DND-41 (cell line): Measurements from ENCODE around the gene BCS1L.
A peak's percentile ranks its signal among the peaks of the same experiment; 100 is the strongest.

ENCODE experiments used
- ATAC-seq: fragments of 200-7000 bp; cut with Tn5 transposase; 3 replicates; pipeline ENCODE4 v1.9.1; 2021; ENCODE audit warnings: low read depth; ENCODE audit not compliant: insufficient read depth
- DNase-seq: peaks from one replicate; pipeline ENCODE4 v3.0.0-alpha.2; 2020
- H2AFZ ChIP-seq: 2 replicates; pipeline ENCODE4 v1.6.0; 2012; ENCODE audit warnings: low read depth, low read length
- H3K27ac ChIP-seq: 2 replicates; pipeline ENCODE4 v1.5.1; 2012; ENCODE audit warnings: low read length, inconsistent platforms
- H3K27me3 ChIP-seq: fragments of 200-600 bp; sonication (generic); 2 replicates; pipeline ENCODE4 v1.6.0; 2012; ENCODE audit warnings: low read length, mild to moderate bottlenecking, inconsistent platforms; ENCODE audit not compliant: insufficient read depth, poor library complexity
- H3K36me3 ChIP-seq: 2 replicates; pipeline ENCODE4 v1.5.1; 2012; ENCODE audit warnings: low read length, inconsistent platforms; ENCODE audit not compliant: insufficient read depth
- H3K4me1 ChIP-seq: 2 replicates; pipeline ENCODE4 v1.5.1; 2012; ENCODE audit warnings: mild to moderate bottlenecking, low read length; ENCODE audit not compliant: insufficient read depth
- H3K4me2 ChIP-seq: 2 replicates; pipeline ENCODE4 v1.6.0; 2012; ENCODE audit warnings: mild to moderate bottlenecking, moderate library complexity, low read length, inconsistent platforms; ENCODE audit not compliant: insufficient read depth
- H3K4me3 ChIP-seq, 2 experiments: fragments of 200-600 bp in 1 of 2; shearing (Covaris generic) in 1 of 2; 2 replicates each; pipeline ENCODE4 v1.5.1; 2012 to 2016; ENCODE audit warnings: inconsistent platforms in 2 of 2, low read length in 2 of 2, mild to moderate bottlenecking in 2 of 2, low read depth in 1 of 2, moderate library complexity in 1 of 2
- H3K79me2 ChIP-seq: 2 replicates; pipeline ENCODE4 v1.6.0; 2012; ENCODE audit warnings: low read length, inconsistent platforms; ENCODE audit not compliant: insufficient read depth
- H3K9ac ChIP-seq: 2 replicates; pipeline ENCODE4 v1.6.0; 2012; ENCODE audit warnings: low read depth, mild to moderate bottlenecking, inconsistent platforms, low read length, moderate library complexity
- H3K9me3 ChIP-seq: 2 replicates; pipeline ENCODE4 v1.5.1; 2012; ENCODE audit warnings: low read length, moderate library complexity, mild to moderate bottlenecking, inconsistent platforms; ENCODE audit not compliant: insufficient read depth, severe bottlenecking
- H4K20me1 ChIP-seq: 2 replicates; pipeline ENCODE4 v1.6.0; 2012; ENCODE audit warnings: low read length; ENCODE audit not compliant: insufficient read depth
- EZH2 ChIP-seq: IDR thresholded peaks from 3 replicates; pipeline ENCODE4 v1.6.1; 2012; ENCODE audit warnings: borderline replicate concordance, low read depth, mild to moderate bottlenecking, moderate library complexity, low read length, inconsistent platforms; ENCODE audit not compliant: severe bottlenecking
- TF ChIP-seq, protein P1 (sequence below): IDR thresholded peaks from 2 replicates; pipeline ENCODE4 v1.5.1; 2012; ENCODE audit warnings: borderline replicate concordance, low read length, moderate library complexity, mild to moderate bottlenecking; ENCODE audit not compliant: poor library complexity, severe bottlenecking; ENCODE audit errors: extremely low read depth

Gene BCS1L

DNA sequence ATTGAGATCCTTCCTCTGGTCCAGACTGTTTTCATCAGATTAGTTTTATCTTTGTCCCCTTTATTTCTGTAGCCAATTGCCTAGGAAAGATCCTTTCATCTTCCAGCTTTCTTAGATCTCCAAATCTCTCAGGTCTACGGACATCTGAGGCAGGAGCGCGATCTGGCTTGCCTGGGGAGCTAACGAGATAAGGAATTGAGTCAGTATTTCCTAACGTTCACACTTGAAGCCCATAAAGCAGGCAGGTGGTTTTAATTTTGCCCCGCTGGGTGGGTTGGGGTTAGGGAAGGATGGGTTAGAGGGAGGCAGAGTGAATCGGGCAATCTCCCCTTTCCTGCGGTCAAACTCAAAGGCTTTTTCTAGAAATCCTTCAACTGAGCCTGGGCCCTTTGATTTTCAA is 50.4 kb downstream of the BCS1L start:
- H3K36me3 ChIP-seq = no peaks in the 10 kb centered on the region; the same call in 1 of the 2 replicates
- no peaks in the 10 kb centered on the region for H3K9me3 ChIP-seq
- TF ChIP-seq EZH2 = no peak
- TF ChIP-seq, protein P1, sequence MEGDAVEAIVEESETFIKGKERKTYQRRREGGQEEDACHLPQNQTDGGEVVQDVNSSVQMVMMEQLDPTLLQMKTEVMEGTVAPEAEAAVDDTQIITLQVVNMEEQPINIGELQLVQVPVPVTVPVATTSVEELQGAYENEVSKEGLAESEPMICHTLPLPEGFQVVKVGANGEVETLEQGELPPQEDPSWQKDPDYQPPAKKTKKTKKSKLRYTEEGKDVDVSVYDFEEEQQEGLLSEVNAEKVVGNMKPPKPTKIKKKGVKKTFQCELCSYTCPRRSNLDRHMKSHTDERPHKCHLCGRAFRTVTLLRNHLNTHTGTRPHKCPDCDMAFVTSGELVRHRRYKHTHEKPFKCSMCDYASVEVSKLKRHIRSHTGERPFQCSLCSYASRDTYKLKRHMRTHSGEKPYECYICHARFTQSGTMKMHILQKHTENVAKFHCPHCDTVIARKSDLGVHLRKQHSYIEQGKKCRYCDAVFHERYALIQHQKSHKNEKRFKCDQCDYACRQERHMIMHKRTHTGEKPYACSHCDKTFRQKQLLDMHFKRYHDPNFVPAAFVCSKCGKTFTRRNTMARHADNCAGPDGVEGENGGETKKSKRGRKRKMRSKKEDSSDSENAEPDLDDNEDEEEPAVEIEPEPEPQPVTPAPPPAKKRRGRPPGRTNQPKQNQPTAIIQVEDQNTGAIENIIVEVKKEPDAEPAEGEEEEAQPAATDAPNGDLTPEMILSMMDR = no peak
- peaks cover 42% of the 10 kb centered on the region for H3K79me2 ChIP-seq
- H3K4me2 ChIP-seq = peak overlapping the region; percentile 86; the same call in 1 of the 2 replicates
- H4K20me1 ChIP-seq = peaks cover 9% of the 10 kb centered on the region; the same call in 1 of the 2 replicates
- H3K27ac ChIP-seq = no peak overlapping the region
- DNase-seq (no peak), ATAC-seq (no peak)
- H3K4me1 ChIP-seq = peaks cover 35% of the 10 kb centered on the region
- no peaks in the 10 kb centered on the region for H3K27me3 ChIP-seq
- peak overlapping the region; percentile 83 for H2AFZ ChIP-seq
- H3K4me3 ChIP-seq = no peak overlapping the region
- H3K9ac ChIP-seq = no peak overlapping the region

DNA sequence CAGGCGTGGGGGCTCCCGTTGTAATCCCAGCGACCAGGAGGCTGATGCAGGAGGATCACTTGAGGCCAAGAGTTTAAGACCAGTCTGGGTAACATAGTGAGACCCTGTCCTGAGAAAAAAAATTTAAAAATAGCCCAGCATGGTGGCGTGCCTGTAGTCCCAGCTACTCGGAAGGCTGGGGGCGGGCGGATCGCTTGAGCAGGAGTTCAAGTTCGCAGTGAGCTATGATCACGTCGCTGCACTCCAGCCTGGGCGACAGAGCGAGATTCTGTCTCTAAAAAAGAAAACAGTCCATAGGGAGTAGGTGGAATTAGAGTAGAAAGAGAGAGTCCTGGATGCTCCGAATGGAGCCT is 50.8 kb downstream of the BCS1L start:
- no peak for TF ChIP-seq EZH2
- TF ChIP-seq, protein P1 = no peak
- no peaks in the 10 kb centered on the region for H3K9me3 ChIP-seq
- H3K27ac ChIP-seq = no peak overlapping the region
- peaks cover 12% of the 10 kb centered on the region; the same call in 1 of the 2 replicates for H4K20me1 ChIP-seq
- H3K9ac ChIP-seq = peak overlapping the region; percentile 83; the same call in 1 of the 2 replicates
- H3K36me3 ChIP-seq = peaks cover 2% of the 10 kb centered on the region
- peaks cover 46% of the 10 kb centered on the region for H3K79me2 ChIP-seq
- peaks cover 35% of the 10 kb centered on the region for H3K4me1 ChIP-seq
- H3K4me2 ChIP-seq = peak overlapping the region; percentile 86
- peak overlapping the region; percentile 83 for H2AFZ ChIP-seq
- ATAC-seq (no peak), DNase-seq (no peak)
- no peaks in the 10 kb centered on the region for H3K27me3 ChIP-seq
- peak overlapping the region in 1 of 2 experiments; percentile 92; a peak in 2 of 4 replicates for H3K4me3 ChIP-seq

DNA sequence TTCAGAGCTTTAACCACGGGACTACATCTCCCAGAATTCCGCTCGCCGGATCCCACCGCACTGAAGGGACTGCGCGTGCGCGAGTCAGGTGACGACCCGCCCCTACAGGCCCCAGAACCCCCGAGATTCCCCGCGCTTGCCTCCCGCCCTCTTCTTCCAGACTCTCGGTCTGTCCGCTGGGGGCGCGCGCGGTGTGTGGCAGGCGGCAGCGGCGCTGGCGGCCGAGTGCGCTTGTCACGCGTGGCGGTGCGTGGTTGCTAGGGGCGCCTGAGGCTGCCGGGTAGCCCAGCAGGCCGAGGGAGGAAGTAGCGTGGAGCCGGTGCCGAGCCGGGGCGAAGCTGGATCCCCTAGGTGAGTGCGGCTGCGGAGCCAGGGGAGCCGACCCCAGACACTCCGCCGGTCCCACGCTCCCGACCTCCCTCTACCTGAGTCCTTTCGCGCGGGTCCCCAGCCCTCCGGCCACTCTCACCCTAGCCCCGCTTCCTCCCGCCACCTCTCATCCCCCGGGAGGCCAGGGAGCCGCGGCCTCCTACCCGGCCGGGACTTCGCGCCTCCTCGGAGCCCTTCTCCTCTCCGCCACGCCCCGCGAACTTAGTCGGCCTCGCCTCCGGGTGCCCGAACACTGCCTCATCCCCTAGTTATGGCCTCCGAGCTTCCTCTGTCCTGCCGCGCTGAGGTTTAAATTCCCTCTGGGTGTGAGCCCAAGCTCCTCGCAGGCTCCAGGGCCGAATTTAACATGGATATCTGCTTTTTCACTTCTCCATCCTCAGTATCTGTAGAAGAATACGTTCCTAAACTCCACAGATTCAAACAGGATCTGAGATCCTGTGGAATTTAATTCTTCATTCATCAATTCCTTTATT is 51.4 kb downstream of the BCS1L start, which contains the start of gene TTLL4:
Gene TTLL4, plus strand, starts transcription at position 149 of the 863 bp plus-strand sequence. CDS start 26,842 bp downstream, outside the sequence.
- H3K79me2 ChIP-seq = peaks cover 51% of the 10 kb centered on the region
- DNase-seq = peak; percentile 97
- H3K4me1 ChIP-seq = peaks cover 35% of the 10 kb centered on the region
- TF ChIP-seq, protein P1 = peak; percentile 88
- TF ChIP-seq EZH2 = no peak
- H3K9me3 ChIP-seq = no peaks in the 10 kb centered on the region
- H2AFZ ChIP-seq = peak within 1 kb of the TSS; percentile 91
- peaks cover 8% of the 10 kb centered on the region for H3K36me3 ChIP-seq
- H3K4me3 ChIP-seq = peak within 1 kb of the TSS; percentile 92 to 98
- peak within 1 kb of the TSS; percentile 74 for H3K27ac ChIP-seq
- H3K27me3 ChIP-seq = no peaks in the 10 kb centered on the region
- ATAC-seq = peak; percentile 94
- peak within 1 kb of the TSS; percentile 86 for H3K4me2 ChIP-seq
- peak within 1 kb of the TSS; percentile 83 for H3K9ac ChIP-seq
- peaks cover 13% of the 10 kb centered on the region; the same call in 1 of the 2 replicates for H4K20me1 ChIP-seq
